GM18520 (cell line): ENCODE results near the gene HCRTR1.

ENCODE experiments used
- ATAC-seq: cut with Tn5 transposase; IDR thresholded peaks from one replicate; pipeline ENCODE4 v1.9.1; 2021; ENCODE audit not compliant: unreplicated experiment

Gene HCRTR1

DNA sequence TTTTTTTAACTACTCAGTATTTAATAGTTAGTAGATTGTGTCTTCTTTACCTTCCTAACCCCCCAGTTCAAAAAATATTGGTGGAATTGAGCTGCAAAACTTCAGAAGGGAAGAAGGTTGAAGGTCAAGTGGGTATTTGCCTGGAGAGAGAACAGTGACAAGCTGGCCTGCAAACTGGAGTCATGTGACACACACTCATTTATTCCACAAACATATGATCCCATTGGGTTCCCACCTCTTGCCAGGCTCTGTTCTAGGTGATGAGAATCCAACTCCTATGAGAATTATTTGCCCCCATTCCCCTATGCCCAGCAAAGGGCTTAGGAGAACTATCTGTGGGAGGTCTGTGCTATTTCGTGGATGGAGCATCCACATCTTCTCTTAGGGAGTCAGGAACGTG is 30.7 kb downstream of the HCRTR1 start:
- ATAC-seq, result no peak

DNA sequence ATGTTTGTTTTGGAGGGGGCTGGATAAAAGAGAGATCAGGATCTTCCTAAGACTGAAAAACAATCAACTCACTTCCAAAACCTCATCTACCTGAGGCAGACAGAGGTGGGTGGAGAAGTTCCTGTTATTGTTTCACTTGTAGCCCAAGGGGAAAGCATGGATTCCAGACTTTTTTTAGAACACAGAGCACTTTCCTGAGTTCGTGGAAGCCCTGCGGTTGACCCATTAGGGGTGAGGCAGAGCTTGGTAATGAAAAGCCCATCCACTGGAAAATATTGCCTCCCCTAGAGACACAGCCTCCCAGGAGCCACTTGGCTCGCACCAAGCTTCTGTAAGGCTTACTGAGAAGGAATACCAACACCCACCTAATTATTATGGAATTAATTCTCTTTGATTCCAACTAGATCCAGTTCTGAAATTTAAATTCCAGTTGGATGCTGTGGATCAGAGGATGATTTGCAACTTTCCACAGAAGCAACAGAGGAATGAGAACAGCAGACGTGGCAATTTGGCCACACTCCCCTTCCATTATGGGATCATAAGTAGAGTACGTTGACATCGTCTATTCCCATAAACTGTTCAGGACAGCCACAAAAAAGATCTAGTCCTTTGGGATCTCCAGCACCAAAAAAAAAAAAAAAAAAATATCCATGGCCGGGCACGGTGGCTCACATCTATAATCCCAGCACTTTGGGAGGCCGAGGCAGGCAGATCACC is 31.3 kb downstream of the HCRTR1 start:
- ATAC-seq, result no peak

DNA sequence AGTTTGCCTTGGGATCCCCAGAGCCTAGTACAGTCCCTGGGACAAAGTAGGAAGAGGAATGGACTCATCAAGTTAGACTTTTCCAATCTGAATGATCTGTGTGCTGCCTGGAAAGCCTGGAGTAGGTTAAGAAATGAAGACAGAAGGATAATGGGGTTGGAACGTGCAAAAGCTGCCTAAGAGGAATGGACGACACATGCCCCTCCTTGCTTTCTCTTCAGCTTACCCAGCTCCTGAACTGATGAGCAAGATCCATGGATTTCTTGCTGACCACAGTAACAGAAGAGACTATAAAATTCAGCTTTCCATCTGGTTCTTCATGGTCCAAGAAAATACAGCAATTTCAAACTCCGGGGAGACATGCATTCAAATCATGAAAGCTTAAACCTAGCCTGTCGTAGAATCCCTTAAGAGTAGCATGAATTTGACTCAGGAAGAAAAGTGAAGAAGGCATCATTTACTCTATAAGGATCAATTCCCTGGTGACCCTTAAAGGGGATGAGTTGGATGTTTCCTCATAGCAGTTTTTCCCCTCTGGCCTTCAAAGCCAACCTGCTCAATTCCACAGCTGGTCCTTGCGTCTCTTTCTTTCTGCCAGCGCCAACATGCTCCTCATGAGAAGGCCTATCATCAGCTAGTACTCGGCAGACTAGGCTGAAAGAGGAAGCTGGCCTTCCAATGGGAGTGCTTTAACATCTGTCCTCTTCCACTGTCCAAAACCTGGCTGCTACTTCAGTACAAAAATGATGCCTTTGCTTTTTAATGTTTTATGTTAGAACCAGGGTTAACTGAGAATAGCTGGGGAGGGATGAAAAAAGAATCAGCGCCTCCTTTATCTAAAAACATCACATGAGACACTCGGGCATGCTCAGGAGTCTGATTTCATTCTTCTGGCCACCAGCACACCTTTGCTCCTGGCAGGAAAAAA is 32.9 kb downstream of the HCRTR1 start:
- no peak for ATAC-seq

DNA sequence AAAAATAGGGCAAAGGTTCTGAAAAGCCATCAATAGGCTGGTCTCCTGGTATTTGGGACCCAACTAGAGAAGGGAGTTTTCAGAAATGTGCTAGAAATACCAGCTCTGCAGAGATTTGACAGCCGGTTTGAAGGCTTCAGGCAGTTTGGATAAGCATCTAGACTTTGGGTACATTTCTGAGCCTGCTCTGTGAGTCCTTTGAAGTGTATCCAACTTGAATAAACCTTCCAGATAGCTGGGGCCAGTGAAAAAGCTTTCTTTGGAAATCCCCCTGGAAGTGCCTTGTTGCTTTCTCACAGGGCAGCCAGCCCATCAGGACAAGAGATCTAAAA is 33.6 kb downstream of the HCRTR1 start:
- no peak for ATAC-seq

- ATAC-seq, result no peak
Observed at GRCh38 chr1:31651766-31652165, 34.3 kb downstream of the HCRTR1 start.

DNA sequence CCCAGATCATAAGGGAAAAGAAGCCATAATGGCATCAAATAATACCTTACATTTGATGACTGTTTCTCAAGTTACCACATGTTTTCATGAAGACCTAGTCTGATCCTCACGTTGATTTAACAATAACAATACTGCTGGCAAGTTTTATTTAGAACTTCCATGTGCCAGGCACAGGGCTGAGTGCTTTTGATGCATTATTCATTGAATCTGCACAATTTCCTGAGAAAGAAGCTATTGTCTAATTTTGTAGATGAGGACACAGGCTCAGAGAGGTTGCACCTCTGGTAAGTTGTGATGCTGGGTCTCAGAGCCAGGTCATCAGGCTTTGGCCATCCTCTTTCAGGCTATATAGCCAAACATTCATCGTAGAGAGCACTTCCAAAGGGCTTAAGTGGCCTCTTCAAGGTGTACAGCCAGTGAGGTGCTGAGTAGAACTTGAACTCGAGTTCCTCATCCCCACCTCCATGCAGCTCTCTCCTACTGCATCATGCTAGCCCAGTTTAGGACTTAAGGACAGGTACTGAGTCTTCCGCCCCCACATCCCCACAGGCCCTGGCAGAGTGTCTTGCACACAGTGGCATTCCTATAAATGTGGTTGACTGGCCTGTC is 35.5 kb downstream of the HCRTR1 start:
- no peak for ATAC-seq

- no peak for ATAC-seq
Observed at GRCh38 chr1:31653717-31654473, 36.4 kb downstream of the HCRTR1 start.

- ATAC-seq, result no peak
Observed at GRCh38 chr1:31654474-31654776, 36.9 kb downstream of the HCRTR1 start.

- ATAC-seq, result no peak
Observed at GRCh38 chr1:31655104-31655503, 37.6 kb downstream of the HCRTR1 start.

GRCh38 chr1:31655756-31656155 is 38.3 kb downstream of the HCRTR1 start:
- no peak for ATAC-seq

GRCh38 chr1:31657020-31657804 is 39.7 kb downstream of the HCRTR1 start:
- no peak for ATAC-seq

DNA sequence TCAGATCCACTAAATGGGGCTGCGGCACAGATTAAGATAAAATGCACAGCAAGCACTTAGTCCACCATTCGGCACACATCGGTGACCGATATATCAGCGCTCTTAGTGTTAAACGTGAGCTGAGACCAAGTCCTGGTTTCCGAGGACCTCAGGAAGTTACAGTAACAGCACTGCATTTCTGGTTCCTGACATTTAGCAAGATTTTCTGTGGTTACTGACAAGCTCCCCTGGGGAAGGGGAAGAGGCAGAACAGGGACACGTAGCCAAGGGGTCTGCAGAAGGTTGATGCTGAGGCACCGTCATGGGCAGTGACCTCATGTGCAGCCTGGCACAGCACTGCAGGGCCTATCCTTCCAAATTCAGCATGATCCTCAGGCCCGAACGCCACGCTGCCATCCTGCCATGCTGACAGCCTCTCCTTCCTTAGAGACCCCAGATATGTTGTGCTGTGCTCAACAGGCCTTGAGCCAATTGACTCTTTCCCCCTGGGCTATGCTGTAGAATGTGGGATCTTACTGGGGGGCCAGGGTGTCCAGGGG is 40.6 kb downstream of the HCRTR1 start:
- no peak for ATAC-seq

GRCh38 chr1:31658721-31659120 is 41.2 kb downstream of the HCRTR1 start:
- ATAC-seq, result no peak

GRCh38 chr1:31659889-31660288 is 42.4 kb downstream of the HCRTR1 start:
- no peak for ATAC-seq

GRCh38 chr1:31660871-31661455 is 43.5 kb downstream of the HCRTR1 start:
- ATAC-seq, result no peak

DNA sequence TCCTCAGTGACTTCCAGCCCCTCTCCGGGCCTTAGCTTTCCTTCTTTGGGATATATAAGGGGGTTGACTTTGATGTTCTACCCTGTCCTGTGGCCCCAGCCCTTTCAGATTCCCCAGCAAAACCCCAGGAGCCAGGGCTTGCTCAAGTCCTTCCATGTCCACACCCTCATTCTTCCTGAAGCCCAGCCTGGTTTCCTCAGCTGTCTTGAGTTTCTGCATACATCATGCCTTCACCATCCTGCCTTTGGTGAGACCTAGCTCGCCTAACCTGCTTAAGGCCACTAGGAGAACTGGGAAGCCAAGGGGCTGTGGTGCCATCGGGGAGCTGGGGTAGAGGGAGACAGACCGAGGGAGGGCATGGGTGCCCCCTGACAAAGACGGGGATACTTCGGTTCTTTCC is 44.4 kb downstream of the HCRTR1 start:
- no peak for ATAC-seq

DNA sequence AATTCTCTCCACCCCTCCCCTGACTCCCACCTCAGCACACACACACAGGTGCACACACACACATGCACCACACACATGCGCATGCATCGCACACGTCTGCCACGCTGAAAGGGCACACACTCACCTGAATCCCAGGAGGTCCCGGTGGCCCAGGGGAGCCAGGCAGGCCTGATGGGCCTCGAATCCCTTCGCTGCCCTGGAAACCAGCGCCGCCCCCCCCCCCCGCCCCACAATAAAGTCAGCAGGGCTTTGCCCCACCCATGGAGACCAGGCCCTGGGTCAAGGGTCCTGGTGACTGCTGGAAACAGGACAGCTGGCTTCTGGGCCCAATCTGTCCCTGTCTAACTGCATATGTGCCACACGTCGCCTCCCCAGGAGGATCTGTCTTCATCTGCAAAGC is 45.0 kb downstream of the HCRTR1 start:
- ATAC-seq, result no peak

DNA sequence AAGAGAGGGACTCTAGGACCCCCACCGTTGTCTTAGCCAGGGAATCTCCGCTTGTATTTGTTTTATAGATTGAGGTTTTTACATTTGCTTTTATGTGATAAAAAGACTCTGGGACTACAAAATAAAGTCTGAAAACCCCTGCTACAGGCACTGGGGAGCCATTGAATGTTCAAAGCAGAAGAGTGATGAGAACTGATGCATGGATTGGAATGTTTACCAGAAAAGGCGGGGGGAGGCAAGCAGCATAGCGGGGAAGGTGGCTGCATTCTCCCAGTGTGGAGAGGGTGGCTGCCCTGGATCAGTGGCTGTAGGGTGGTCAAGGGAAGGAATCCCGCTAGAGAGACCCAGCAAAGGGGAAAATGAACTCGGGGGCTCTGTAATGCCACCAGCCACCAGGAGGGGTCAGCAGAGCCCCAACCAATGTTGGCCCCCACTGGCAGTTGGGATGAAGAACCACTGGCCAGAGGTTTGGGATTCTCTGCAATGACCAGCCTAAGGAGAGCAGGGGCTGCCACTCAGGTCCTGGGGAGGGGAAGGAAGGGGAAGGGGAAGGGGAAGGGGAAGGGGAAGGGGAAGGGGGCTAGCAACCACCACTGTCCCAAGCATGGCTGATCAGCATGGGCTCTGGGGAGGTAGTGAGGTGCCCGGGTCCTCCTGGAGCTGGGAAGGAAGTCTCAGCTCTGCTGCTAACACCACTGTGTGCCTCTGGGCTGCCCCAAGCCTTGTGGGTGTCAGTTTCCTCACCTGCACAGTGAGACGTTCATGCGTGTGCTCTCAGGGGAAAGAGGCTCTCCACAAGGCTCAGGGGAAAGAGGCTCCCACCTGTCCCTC is 46.3 kb downstream of the HCRTR1 start:
- no peak for ATAC-seq

DNA sequence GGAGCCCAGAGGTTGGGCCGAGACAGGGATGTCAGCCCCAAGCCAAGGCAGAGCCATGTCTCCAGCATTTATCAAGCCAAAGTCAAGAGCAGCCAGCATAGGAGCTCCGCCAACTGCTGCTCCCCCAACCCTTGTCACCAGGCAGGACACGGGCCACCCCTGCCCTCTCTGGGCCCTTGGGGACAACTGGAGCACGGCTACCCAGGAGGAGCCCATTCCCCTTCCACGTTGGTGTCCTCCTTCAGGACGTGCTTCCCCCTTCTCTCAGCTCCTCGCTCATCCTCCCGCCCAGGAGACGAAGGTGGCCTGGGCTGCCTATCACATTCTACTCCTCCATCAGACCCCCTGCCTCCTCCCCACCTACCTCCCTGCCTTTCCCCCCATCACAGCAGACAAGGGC is 47.0 kb downstream of the HCRTR1 start:
- ATAC-seq, result no peak
